ENCODE measurements around the gene F2RL1.
"Not testable (repeated sequence)": the region's sequence is repeated elsewhere in the genome, so short reads cannot be mapped to it uniquely, and the experiment has no call there.

The F2RL1 gene

GRCh38 chr5:76852772-76853171 is 33.9 kb downstream of the F2RL1 start:
- DNase-seq = no peak

- not testable (repeated sequence) for DNase-seq
Measured at GRCh38 chr5:76853741-76854140, 34.9 kb downstream of the F2RL1 start.

- DNase-seq = no peak
Measured at GRCh38 chr5:76854644-76855043, 35.8 kb downstream of the F2RL1 start.

GRCh38 chr5:76855501-76855900 is 36.7 kb downstream of the F2RL1 start:
- DNase-seq = not testable (repeated sequence)

- no peak for DNase-seq
Measured at GRCh38 chr5:76855961-76856360, 37.1 kb downstream of the F2RL1 start.

GRCh38 chr5:76856800-76857199 is 38.0 kb downstream of the F2RL1 start:
- not testable (repeated sequence) for DNase-seq

- DNase-seq = no peak
Measured at GRCh38 chr5:76859591-76860247, 40.9 kb downstream of the F2RL1 start.

GRCh38 chr5:76861612-76862011 is 42.8 kb downstream of the F2RL1 start:
- DNase-seq = no peak

- DNase-seq = no peak
Measured at GRCh38 chr5:76863001-76863400, 44.2 kb downstream of the F2RL1 start.

- no peak for DNase-seq
Measured at GRCh38 chr5:76866503-76866902, 47.7 kb downstream of the F2RL1 start.

GRCh38 chr5:76867038-76867437 is 48.2 kb downstream of the F2RL1 start:
- DNase-seq = no peak

- no peak for DNase-seq
Measured at GRCh38 chr5:76867827-76868693, 49.2 kb downstream of the F2RL1 start.

- DNase-seq = no peak
Measured at GRCh38 chr5:76870046-76870445, 51.2 kb downstream of the F2RL1 start.

GRCh38 chr5:76874088-76874581 is 55.3 kb downstream of the F2RL1 start:
- no peak for DNase-seq

All from GOT3 (cell line).